Stimulated activated CD8-positive, alpha-beta memory T cell treated with anti-CD3 and anti-CD28 coated beads, Interleukin-12 subunit alpha, Interleukin-12 subunit beta, amount 100 ng/mL, for 24 hours (primary cell): ENCODE measurements around the gene RAB29.
"Not testable (repeated sequence)": the region's sequence is repeated elsewhere in the genome, so short reads cannot be mapped to it uniquely, and the experiment has no call there.

Source experiments
- DNase-seq: peaks from one replicate; pipeline ENCODE4 v3.0.0-alpha.2; 2020; ENCODE audit errors: extremely low read depth

RAB29 gene

GRCh38 chr1:205726619-205727125 is 48.6 kb downstream of the RAB29 start:
- no peak for DNase-seq

DNA sequence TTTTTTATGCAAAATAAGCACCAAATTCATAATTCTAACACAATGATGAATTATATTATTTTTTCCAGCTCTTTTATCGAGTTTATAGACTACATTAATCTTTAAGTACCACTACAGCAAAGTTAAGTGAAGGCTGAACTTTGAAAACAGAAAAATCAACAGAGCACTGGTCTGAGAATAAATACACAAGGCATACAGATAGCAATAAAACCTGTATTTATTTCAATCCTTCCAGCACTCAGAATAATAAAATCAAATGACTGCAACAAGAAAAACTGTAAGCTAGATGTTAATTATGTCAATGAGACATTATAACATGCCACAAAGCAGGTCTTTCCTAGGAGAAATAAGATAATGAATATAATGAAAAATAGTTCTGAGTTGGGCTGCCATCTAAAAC is 49.8 kb downstream of the RAB29 start:
- no peak for DNase-seq

DNA sequence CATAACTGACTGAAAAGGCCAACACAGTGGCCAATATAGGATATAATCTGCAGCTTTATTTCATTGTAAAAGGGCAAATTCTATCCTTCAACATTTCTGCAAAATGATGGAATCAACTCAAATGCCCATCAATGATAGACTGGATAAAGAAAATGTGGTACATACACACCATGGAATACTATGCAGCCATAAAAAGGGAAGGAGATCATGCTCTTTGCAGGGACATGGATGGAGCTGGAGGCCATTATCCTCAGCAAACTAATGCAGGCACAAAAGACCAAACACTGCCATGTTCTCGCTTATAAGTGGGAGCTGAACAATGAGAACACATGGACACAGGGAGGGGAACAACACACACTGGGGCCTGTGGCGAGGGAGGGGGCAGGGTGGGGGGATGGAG is 54.5 kb downstream of the RAB29 start:
- DNase-seq, result not testable (repeated sequence)

GRCh38 chr1:205719762-205720161 is 55.5 kb downstream of the RAB29 start:
- no peak for DNase-seq

- DNase-seq, result no peak
These were observed 56.3 kb downstream of the RAB29 start for GRCh38 chr1:205719015-205719414.
